ENCODE data around the gene PHYHD1. TPM values are rescaled to one million over a fixed set of nuclear protein-coding genes. Genes with fewer than 3 reads are reported as not detected.

Gene PHYHD1
- total and polyA plus RNA-seq, 7 donors: 1.6 to 30.5 (median 15.5) TPM

DNA sequence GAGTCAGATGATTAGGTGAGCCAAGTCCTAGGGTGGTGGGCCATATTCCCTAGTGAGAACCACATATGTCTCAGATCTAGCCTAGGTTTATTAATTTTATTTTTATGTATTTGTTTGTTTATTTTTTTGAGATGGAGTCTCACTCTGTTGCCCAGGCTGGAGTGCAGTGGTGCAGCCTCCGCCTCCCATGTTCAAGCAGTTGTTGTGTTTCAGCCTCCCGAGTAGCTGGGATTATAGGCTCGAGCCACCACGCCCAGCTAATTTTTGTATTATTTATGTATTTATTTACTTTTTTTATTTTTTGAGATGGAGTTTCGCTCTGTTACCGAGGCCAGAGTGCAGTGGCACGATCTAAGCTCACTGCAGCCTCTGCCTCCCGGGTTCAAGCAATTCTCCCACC is 62.8 kb downstream of the PHYHD1 start:
- intact Hi-C loops (cut with DNase I): no loop called here

DNA sequence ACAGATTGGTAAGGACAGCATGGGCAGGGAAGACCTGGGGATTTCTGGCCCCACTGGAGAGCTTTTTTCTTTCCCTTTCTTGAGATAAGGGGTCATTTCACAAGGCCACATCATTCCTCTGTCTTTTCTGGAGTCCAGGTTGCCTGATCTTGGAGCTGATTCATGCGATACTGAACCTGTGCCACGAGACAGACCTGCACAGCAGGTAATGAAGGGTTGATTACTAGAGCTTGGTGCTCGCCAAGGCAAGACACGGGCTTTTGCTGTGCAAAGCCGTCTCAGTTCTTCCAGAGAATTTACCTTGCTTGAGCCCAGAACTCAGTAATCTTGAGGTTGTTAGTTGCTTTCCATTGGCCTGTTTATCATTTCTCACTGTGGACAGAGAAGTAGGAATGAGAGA is 65.9 kb downstream of the PHYHD1 start:
- no peak overlapping the region for H3K4me3 ChIP-seq
- H3K36me3 ChIP-seq: peaks cover 8 to 100% (median 53%) of the 10 kb centered on the region in 4 donors
- WGBS, 2 donors: 96 to 97% methylated on average over 5 of the region's 5 CpGs
- H3K27ac ChIP-seq: peak overlapping the region in 1 of 4 donors; percentile 65
- H3K4me1 ChIP-seq: peaks cover 0 to 11% (median 8%) of the 10 kb centered on the region in 4 donors
- H3K27me3 ChIP-seq: no peaks in the 10 kb centered on the region
- no peak for DNase-seq
- TF ChIP-seq, protein P1, sequence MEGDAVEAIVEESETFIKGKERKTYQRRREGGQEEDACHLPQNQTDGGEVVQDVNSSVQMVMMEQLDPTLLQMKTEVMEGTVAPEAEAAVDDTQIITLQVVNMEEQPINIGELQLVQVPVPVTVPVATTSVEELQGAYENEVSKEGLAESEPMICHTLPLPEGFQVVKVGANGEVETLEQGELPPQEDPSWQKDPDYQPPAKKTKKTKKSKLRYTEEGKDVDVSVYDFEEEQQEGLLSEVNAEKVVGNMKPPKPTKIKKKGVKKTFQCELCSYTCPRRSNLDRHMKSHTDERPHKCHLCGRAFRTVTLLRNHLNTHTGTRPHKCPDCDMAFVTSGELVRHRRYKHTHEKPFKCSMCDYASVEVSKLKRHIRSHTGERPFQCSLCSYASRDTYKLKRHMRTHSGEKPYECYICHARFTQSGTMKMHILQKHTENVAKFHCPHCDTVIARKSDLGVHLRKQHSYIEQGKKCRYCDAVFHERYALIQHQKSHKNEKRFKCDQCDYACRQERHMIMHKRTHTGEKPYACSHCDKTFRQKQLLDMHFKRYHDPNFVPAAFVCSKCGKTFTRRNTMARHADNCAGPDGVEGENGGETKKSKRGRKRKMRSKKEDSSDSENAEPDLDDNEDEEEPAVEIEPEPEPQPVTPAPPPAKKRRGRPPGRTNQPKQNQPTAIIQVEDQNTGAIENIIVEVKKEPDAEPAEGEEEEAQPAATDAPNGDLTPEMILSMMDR (IDR thresholded peaks at IDR 0.05): no peak
- TF ChIP-seq POLR2A (IDR thresholded peaks at IDR 0.05): no peak
- H3K9me3 ChIP-seq: no peaks in the 10 kb centered on the region
- intact Hi-C loops (cut with DNase I): no loop called here

More for the DNA sequence above, 62.8 kb downstream of the PHYHD1 start:
- Histone ChIP-seq H3K27me3 (no peaks in the 10 kb centered on the region), H3K27ac (no peak overlapping the region), H3K9me3 (no peaks in the 10 kb centered on the region), H3K4me1 (peaks cover 0 to 11% (median 8%) of the 10 kb centered on the region in 4 donors), H3K4me3 (no peak overlapping the region), H3K36me3 (peaks cover 21 to 100% (median 59%) of the 10 kb centered on the region in 4 donors)
- no peak for TF ChIP-seq POLR2A (IDR thresholded peaks at IDR 0.05)
- TF ChIP-seq POLR2AphosphoS5 (IDR thresholded peaks at IDR 0.05): no peak
- no peak for TF ChIP-seq EP300 (IDR thresholded peaks at IDR 0.05)
- TF ChIP-seq, protein P1 (IDR thresholded peaks at IDR 0.05): no peak
- DNase-seq: no peak
- 95 to 96% methylated on average over 8 of the region's 8 CpGs for WGBS, 2 donors

DNA sequence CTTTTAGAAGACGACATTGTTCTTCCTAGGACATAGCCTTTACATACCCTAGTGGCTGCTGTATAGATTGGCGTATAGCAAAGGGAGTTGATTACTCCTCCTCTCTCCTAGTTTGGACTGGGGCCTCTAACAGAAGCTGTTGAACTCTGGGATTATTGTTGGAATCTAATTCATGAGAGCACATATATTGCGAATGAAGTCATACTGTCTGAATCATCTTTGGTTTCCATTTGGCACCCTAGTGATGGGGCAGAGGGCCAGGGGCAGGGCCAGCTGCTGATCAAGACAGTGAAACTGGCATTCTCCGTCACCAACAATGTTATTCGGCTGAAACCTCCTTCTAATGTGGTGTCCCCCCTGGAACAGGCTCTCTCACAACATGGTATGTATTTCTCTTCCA is 67.0 kb downstream of the PHYHD1 start:
- Histone ChIP-seq H3K9me3 (no peaks in the 10 kb centered on the region), H3K4me3 (peak overlapping the region in 1 of 4 donors; percentile 14), H3K4me1 (peaks cover 0 to 11% (median 8%) of the 10 kb centered on the region in 4 donors), H3K36me3 (peaks cover 0 to 100% (median 45%) of the 10 kb centered on the region in 4 donors), H3K27ac (peak overlapping the region in 3 of 4 donors; percentile 37 to 65 (median 50)), H3K27me3 (no peaks in the 10 kb centered on the region)
- no peak for DNase-seq
- intact Hi-C loops (cut with DNase I): no loop called here
- peak in 3 of 4 donors; percentile 43 to 56 (median 56) for TF ChIP-seq POLR2AphosphoS5 (IDR thresholded peaks at IDR 0.05)
- TF ChIP-seq, protein P1 (IDR thresholded peaks at IDR 0.05): no peak
- 91 to 95% methylated on average over 5 of the region's 5 CpGs for WGBS, 2 donors

Other genes with a start within 250 kb of the PHYHD1 start
- 100 to 1,000 TPM; 182 to 195 (median 187) TPM for gene SET, start 231.8 kb upstream of the PHYHD1 start, total RNA-seq
- 100 to 1,000 TPM in 2 of 3 donors, 10 to 100 TPM in 1; 77.2 to 172 (median 114) TPM for gene SET, start 231.8 kb upstream of the PHYHD1 start, polyA plus RNA-seq
- 1 to 10 TPM; 1.6 to 5.5 (median 3.1) TPM for gene PKN3, start 218.5 kb upstream of the PHYHD1 start, total RNA-seq
- gene PKN3, start 218.5 kb upstream of the PHYHD1 start, polyA plus RNA-seq: 1 to 10 TPM; 1.6 to 7.2 (median 1.8) TPM
- gene ZDHHC12, start 196.9 kb upstream of the PHYHD1 start, total RNA-seq: 10 to 100 TPM; 13.3 to 46.2 (median 15.3) TPM
- 100 to 1,000 TPM in 1 of 3 donors, 10 to 100 TPM in 2; 72.6 to 123 (median 73.9) TPM for gene ZDHHC12, start 196.9 kb upstream of the PHYHD1 start, polyA plus RNA-seq
- gene ZER1, start 149.1 kb upstream of the PHYHD1 start, total RNA-seq: 10 to 100 TPM; 41.6 to 65.4 (median 51.9) TPM
- 10 to 100 TPM; 30.0 to 37.9 (median 34.8) TPM for gene ZER1, start 149.1 kb upstream of the PHYHD1 start, polyA plus RNA-seq
- 10 to 100 TPM; 13.0 to 25.8 (median 17.8) TPM for gene TBC1D13, start 133.7 kb upstream of the PHYHD1 start, total RNA-seq
- gene TBC1D13, start 133.7 kb upstream of the PHYHD1 start, polyA plus RNA-seq: 10 to 100 TPM in 2 of 3 donors, 1 to 10 TPM in 1; 9.0 to 18.0 (median 10.4) TPM
- gene ENDOG, start 102.5 kb upstream of the PHYHD1 start, total RNA-seq: 10 to 100 TPM in 2 of 4 donors, 1 to 10 TPM in 2; 5.9 to 15.7 (median 9.0) TPM
- 10 to 100 TPM; 30.6 to 49.0 (median 37.9) TPM for gene ENDOG, start 102.5 kb upstream of the PHYHD1 start, polyA plus RNA-seq
- 10 to 100 TPM; 12.1 to 31.6 (median 25.9) TPM for gene SPOUT1, start 91.2 kb upstream of the PHYHD1 start, total RNA-seq
- 10 to 100 TPM in 1 of 3 donors, 1 to 10 TPM in 2; 4.8 to 28.1 (median 5.8) TPM for gene SPOUT1, start 91.2 kb upstream of the PHYHD1 start, polyA plus RNA-seq
- gene KYAT1, start 39.0 kb upstream of the PHYHD1 start, total RNA-seq: 1 to 10 TPM; 3.9 to 8.0 (median 5.2) TPM
- gene KYAT1, start 39.0 kb upstream of the PHYHD1 start, polyA plus RNA-seq: 1 to 10 TPM in 1 of 3 donors, under 1 TPM in 2; 0.60 to 4.5 (median 0.92) TPM
- 10 to 100 TPM; 26.0 to 59.5 (median 37.4) TPM for gene LRRC8A, start 38.8 kb upstream of the PHYHD1 start, total RNA-seq
- gene LRRC8A, start 38.8 kb upstream of the PHYHD1 start, polyA plus RNA-seq: 10 to 100 TPM in 1 of 3 donors, 1 to 10 TPM in 2; 4.8 to 25.2 (median 8.8) TPM
- gene DOLK, start 26.6 kb downstream of the PHYHD1 start, total RNA-seq: 10 to 100 TPM in 1 of 4 donors, 1 to 10 TPM in 3; 6.2 to 11.4 (median 9.3) TPM
- gene DOLK, start 26.6 kb downstream of the PHYHD1 start, polyA plus RNA-seq: 10 to 100 TPM in 1 of 3 donors, 1 to 10 TPM in 2; 2.4 to 11.1 (median 3.5) TPM
- gene NUP188, start 26.7 kb downstream of the PHYHD1 start, total RNA-seq: 10 to 100 TPM; 16.6 to 28.8 (median 24.6) TPM
- gene NUP188, start 26.7 kb downstream of the PHYHD1 start, polyA plus RNA-seq: 10 to 100 TPM in 1 of 3 donors, 1 to 10 TPM in 2; 3.7 to 21.3 (median 5.4) TPM
- 10 to 100 TPM; 66.7 to 78.3 (median 72.9) TPM for gene SH3GLB2, start 107.3 kb downstream of the PHYHD1 start, total RNA-seq
- gene SH3GLB2, start 107.3 kb downstream of the PHYHD1 start, polyA plus RNA-seq: 100 to 1,000 TPM in 1 of 3 donors, 10 to 100 TPM in 2; 49.7 to 143 (median 62.5) TPM
- gene MIGA2, start 115.6 kb downstream of the PHYHD1 start, total RNA-seq: 10 to 100 TPM; 18.1 to 30.5 (median 25.1) TPM
- gene MIGA2, start 115.6 kb downstream of the PHYHD1 start, polyA plus RNA-seq: 10 to 100 TPM in 1 of 3 donors, 1 to 10 TPM in 2; 8.4 to 44.3 (median 9.9) TPM
- 1 to 10 TPM; 2.3 to 4.3 (median 3.4) TPM for gene DOLPP1, start 160.1 kb downstream of the PHYHD1 start, total RNA-seq
- 10 to 100 TPM in 1 of 3 donors, 1 to 10 TPM in 2; 9.0 to 39.4 (median 9.7) TPM for gene DOLPP1, start 160.1 kb downstream of the PHYHD1 start, polyA plus RNA-seq
- gene CRAT, start 189.8 kb downstream of the PHYHD1 start, total RNA-seq: 10 to 100 TPM; 49.6 to 58.8 (median 52.7) TPM
- 10 to 100 TPM; 49.8 to 66.8 (median 58.3) TPM for gene CRAT, start 189.8 kb downstream of the PHYHD1 start, polyA plus RNA-seq
- gene PTPA, start 190.4 kb downstream of the PHYHD1 start, total RNA-seq: 10 to 100 TPM; 50.2 to 79.5 (median 77.4) TPM
- gene PTPA, start 190.4 kb downstream of the PHYHD1 start, polyA plus RNA-seq: 100 to 1,000 TPM in 1 of 3 donors, 10 to 100 TPM in 2; 67.3 to 141 (median 88.3) TPM